Endodermal cell (in vitro differentiated cells): ENCODE measurements around the gene FNBP1. TPM values are rescaled to one million over a fixed set of nuclear protein-coding genes. Genes with fewer than 3 reads are reported as not detected.

Source experiments
- DNase-seq: peaks from one replicate; pipeline ENCODE4 v3.0.0-alpha.2; 2017
- H3K27ac ChIP-seq: 2 replicates; pipeline ENCODE4 v1.5.1; 2013; ENCODE audit warnings: mild to moderate bottlenecking, low read depth, low read length, moderate library complexity
- H3K27me3 ChIP-seq: 2 replicates; pipeline ENCODE4 v1.6.1; 2013; ENCODE audit warnings: mild to moderate bottlenecking, low read length, moderate library complexity; ENCODE audit not compliant: insufficient read depth, control insufficient read depth, poor library complexity, severe bottlenecking
- H3K36me3 ChIP-seq: 2 replicates; pipeline ENCODE4 v1.7.0; 2013; ENCODE audit warnings: mild to moderate bottlenecking, low read length, moderate library complexity; ENCODE audit not compliant: control insufficient read depth, insufficient read depth
- H3K4me1 ChIP-seq: one replicate; pipeline ENCODE4 v1.7.0; 2013; ENCODE audit warnings: low read length; ENCODE audit not compliant: control insufficient read depth, insufficient read depth
- H3K4me3 ChIP-seq: 2 replicates; pipeline ENCODE4 v1.5.1; 2013; ENCODE audit warnings: mild to moderate bottlenecking, low read length, moderate library complexity
- H3K9ac ChIP-seq: 2 replicates; pipeline ENCODE4 v1.6.1; 2013; ENCODE audit warnings: mild to moderate bottlenecking, low read length, moderate library complexity; ENCODE audit not compliant: poor library complexity, severe bottlenecking; ENCODE audit errors: extremely low read depth
- H3K9me3 ChIP-seq: 2 replicates; pipeline ENCODE4 v1.6.1; 2013; ENCODE audit warnings: mild to moderate bottlenecking, low read length, moderate library complexity; ENCODE audit not compliant: control insufficient read depth
- H3K27ac Mint-ChIP-seq: 2 replicates; pipeline ENCODE4 v1.8.0; 2020; ENCODE audit warnings: mixed read lengths
- H3K27me3 Mint-ChIP-seq: 2 replicates; pipeline ENCODE4 v1.8.0; 2021; ENCODE audit warnings: mild to moderate bottlenecking, mixed read lengths; ENCODE audit not compliant: insufficient read depth
- H3K36me3 Mint-ChIP-seq: 2 replicates; pipeline ENCODE4 v1.8.0; 2020; ENCODE audit warnings: low read depth, mixed read lengths
- H3K4me1 Mint-ChIP-seq: 2 replicates; pipeline ENCODE4 v1.8.0; 2020; ENCODE audit warnings: mixed read lengths
- H3K4me3 Mint-ChIP-seq: 2 replicates; pipeline ENCODE4 v1.8.0; 2020; ENCODE audit warnings: mild to moderate bottlenecking, moderate library complexity, mixed read lengths
- H3K9me3 Mint-ChIP-seq: 2 replicates; pipeline ENCODE4 v1.8.0; 2020; ENCODE audit warnings: mild to moderate bottlenecking, mixed read lengths
- CTCF ChIP-seq: fragments of 200-600 bp; sonication (generic); conservative IDR thresholded peaks from 2 replicates; pipeline ENCODE4 v1.5.0; 2021; ENCODE audit warnings: antibody characterized with exemption, mild to moderate bottlenecking
- WGBS, 2 experiments: methylation state at CpG; one replicate each; pipeline versions ENCODE4 v1.1.5 to v1.1.7; 2013; ENCODE audit warnings: missing lambda C conversion rate in 2 of 2, mixed read lengths in 1 of 2; ENCODE audit not compliant: insufficient coverage in 1 of 2, insufficient read length in 1 of 2; 5-methylcytosine and 5-hydroxymethylcytosine counted together
- total RNA-seq, 2 donors: library from RNA; stranded (reverse); fragmentation: NEBNext Ultra II Directional in 1 of 2; extraction: Animal tissue kit (Norgen Biotek cat#: 25700) in 1 of 2; gene quantifications; 2 replicates in 1 of 2; 3 replicates in 1 of 2; pipeline ENCODE4 v1.2.1, GENCODE V29; 2021

The FNBP1 gene
- total RNA-seq, 2 donors from 2014 or later = 41.4 to 43.3 TPM

GRCh38 chr9:129849901-129850300 lies 193.1 kb downstream of the FNBP1 start:
- H3K9ac ChIP-seq = no peak overlapping the region
- no peaks in the 10 kb centered on the region for H3K27me3 ChIP-seq
- no peaks in the 10 kb centered on the region for H3K9me3 ChIP-seq
- no peak overlapping the region for H3K4me3 ChIP-seq
- no peak for TF ChIP-seq CTCF
- Mint-ChIP-seq H3K36me3 (peaks cover 29% of the 10 kb centered on the region), H3K9me3 (no peaks in the 10 kb centered on the region), H3K4me3 (no peak overlapping the region), H3K27ac (no peak overlapping the region), H3K27me3 (no peaks in the 10 kb centered on the region), H3K4me1 (no peaks in the 10 kb centered on the region)
- no peaks in the 10 kb centered on the region for H3K4me1 ChIP-seq
- DNase-seq = no peak
- WGBS, 2 experiments = 96 to 97% methylated on average over 4 to 6 of the region's 6 CpGs
- peaks cover 31% of the 10 kb centered on the region for H3K36me3 ChIP-seq
- no peak overlapping the region for H3K27ac ChIP-seq

GRCh38 chr9:129848712-129849441 lies 194.1 kb downstream of the FNBP1 start:
- H3K9me3 ChIP-seq = no peaks in the 10 kb centered on the region
- peaks cover 20% of the 10 kb centered on the region for H3K36me3 Mint-ChIP-seq
- no peak overlapping the region for H3K4me3 ChIP-seq
- no peaks in the 10 kb centered on the region for H3K4me1 Mint-ChIP-seq
- no peak overlapping the region for H3K27ac ChIP-seq
- no peaks in the 10 kb centered on the region for H3K9me3 Mint-ChIP-seq
- H3K36me3 ChIP-seq = peaks cover 23% of the 10 kb centered on the region
- 85 to 88% methylated on average over 1 to 4 of the region's 4 CpGs for WGBS, 2 experiments
- no peak overlapping the region for H3K27ac Mint-ChIP-seq
- H3K9ac ChIP-seq = no peak overlapping the region
- no peak overlapping the region for H3K4me3 Mint-ChIP-seq
- no peaks in the 10 kb centered on the region for H3K27me3 ChIP-seq
- no peaks in the 10 kb centered on the region for H3K4me1 ChIP-seq
- no peak for DNase-seq
- TF ChIP-seq CTCF = no peak
- no peaks in the 10 kb centered on the region for H3K27me3 Mint-ChIP-seq

GRCh38 chr9:129845373-129845772 lies 197.6 kb downstream of the FNBP1 start:
- Mint-ChIP-seq H3K4me3 (no peak overlapping the region), H3K4me1 (peaks cover 6% of the 10 kb centered on the region), H3K27ac (no peak overlapping the region), H3K9me3 (no peaks in the 10 kb centered on the region), H3K27me3 (no peaks in the 10 kb centered on the region), H3K36me3 (peaks cover 3% of the 10 kb centered on the region)
- Histone ChIP-seq H3K27me3 (no peaks in the 10 kb centered on the region), H3K27ac (no peak overlapping the region), H3K9ac (no peak overlapping the region), H3K9me3 (no peaks in the 10 kb centered on the region), H3K4me3 (no peak overlapping the region), H3K36me3 (no peaks in the 10 kb centered on the region), H3K4me1 (no peaks in the 10 kb centered on the region)
- DNase-seq = no peak
- WGBS, 2 experiments = 89 to 100% methylated on average over 1 of the region's 2 CpGs
- TF ChIP-seq CTCF = no peak
